Hematopoietic multipotent progenitor cell (in vitro differentiated cells): ENCODE results near the gene PCNX1. TPM values are rescaled to one million over a fixed set of nuclear protein-coding genes. Genes with fewer than 3 reads are reported as not detected.

Source experiments
- DNase-seq, 3 donors: peaks; one replicate each; pipeline ENCODE4 v3.0.0-alpha.2; 2011 to 2015; ENCODE audit warnings: low read depth in 2 of 3, low spot score in 2 of 3
- total RNA-seq: library from RNA; depleted of rRNA; stranded (reverse); fragments of >200 nt; gene quantifications from one replicate; pipeline ENCODE4 v1.2.3, GENCODE V29; 2012

PCNX1 gene
- total RNA-seq, 1 donor: 55.2 TPM

GRCh38 chr14:70887737-70888499 lies 19.3 kb upstream of the PCNX1 start:
- DNase-seq: no peak

GRCh38 chr14:70888681-70889175 lies 18.5 kb upstream of the PCNX1 start:
- no peak for DNase-seq

GRCh38 chr14:70889555-70889954 lies 17.7 kb upstream of the PCNX1 start:
- no peak for DNase-seq

- DNase-seq: no peak
Measured at GRCh38 chr14:70890826-70891659, 16.2 kb upstream of the PCNX1 start.

- DNase-seq: no peak
Measured at GRCh38 chr14:70891737-70892136, 15.5 kb upstream of the PCNX1 start.

GRCh38 chr14:70893062-70893845 lies 14.0 kb upstream of the PCNX1 start:
- no peak for DNase-seq

- DNase-seq: no peak
Measured at GRCh38 chr14:70893858-70894291, 13.4 kb upstream of the PCNX1 start.

GRCh38 chr14:70894868-70895267 lies 12.4 kb upstream of the PCNX1 start:
- no peak for DNase-seq

GRCh38 chr14:70896317-70896716 lies 10.9 kb upstream of the PCNX1 start:
- no peak for DNase-seq

GRCh38 chr14:70896981-70897380 lies 10.3 kb upstream of the PCNX1 start:
- DNase-seq: no peak

GRCh38 chr14:70897464-70897863 lies 9.8 kb upstream of the PCNX1 start:
- no peak for DNase-seq

- DNase-seq: no peak
Measured at GRCh38 chr14:70898111-70898745, 9.0 kb upstream of the PCNX1 start.

- DNase-seq: no peak
Measured at GRCh38 chr14:70901269-70901668, 6.0 kb upstream of the PCNX1 start.

- DNase-seq: no peak
Measured at GRCh38 chr14:70902184-70902583, 5.1 kb upstream of the PCNX1 start.

- DNase-seq: no peak
Measured at GRCh38 chr14:70904373-70904772, 2.9 kb upstream of the PCNX1 start.

GRCh38 chr14:70905301-70905700 lies 2.0 kb upstream of the PCNX1 start:
- DNase-seq: no peak

- DNase-seq: no peak
Measured at GRCh38 chr14:70906793-70907175, 475 bp upstream of the PCNX1 start.

GRCh38 chr14:70907996-70908934 lies 1.0 kb downstream of the PCNX1 start:
- DNase-seq: peak; percentile 41 to 59 (median 51)

- DNase-seq: no peak
Measured at GRCh38 chr14:70908935-70909641, 1.8 kb downstream of the PCNX1 start.
